GM12878 (cell line): ENCODE results near the gene C1orf35. TPM values are rescaled to one million over a fixed set of nuclear protein-coding genes. Genes with fewer than 3 reads are reported as not detected.
A peak's percentile ranks its signal among the peaks of the same experiment; 100 is the strongest.

Experiments
- CUX1 ChIP-seq: IDR thresholded peaks from 2 replicates; pipeline ENCODE4 v1.6.1; 2012; ENCODE audit warnings: improper control_type of control experiment, low read depth, low read length; ENCODE audit not compliant: insufficient replicate concordance
- FOS ChIP-seq: IDR thresholded peaks from 3 replicates; pipeline ENCODE4 v1.6.1; 2011; ENCODE audit warnings: borderline replicate concordance; ENCODE audit not compliant: insufficient read length; ENCODE audit errors: extremely low read depth
- FOXK2 ChIP-seq: fragments of 450-650 bp; IDR thresholded peaks from 2 replicates; pipeline ENCODE4 v1.6.1; 2017; ENCODE audit warnings: mild to moderate bottlenecking, moderate library complexity
- GATAD2B ChIP-seq: fragments of 450-650 bp; conservative IDR thresholded peaks from 2 replicates; pipeline ENCODE4 v1.6.1; 2017; ENCODE audit warnings: low read depth, mild to moderate bottlenecking, moderate library complexity
- KDM1A ChIP-seq: fragments of 200-600 bp; sonication (generic); IDR thresholded peaks from 2 replicates; pipeline ENCODE4 v1.6.1; 2016; ENCODE audit warnings: borderline replicate concordance
- MEF2A ChIP-seq: IDR thresholded peaks from 2 replicates; pipeline ENCODE4 v1.6.1; 2011; ENCODE audit warnings: low read depth, mild to moderate bottlenecking, low read length, moderate library complexity; ENCODE audit not compliant: insufficient read depth
- MXI1 ChIP-seq: fragments of 150-350 bp; IDR thresholded peaks from 2 replicates; pipeline ENCODE4 v1.6.1; 2011; ENCODE audit warnings: low read depth, mild to moderate bottlenecking, inconsistent platforms, low read length, improper control_type of control experiment
- REST ChIP-seq: IDR thresholded peaks from 2 replicates; pipeline ENCODE4 v1.6.1; 2012; ENCODE audit warnings: mild to moderate bottlenecking, low read depth, low read length
- YBX1 ChIP-seq: fragments of 450-650 bp; IDR thresholded peaks from 2 replicates; pipeline ENCODE4 v1.6.1; 2016; ENCODE audit warnings: antibody characterized with exemption
- ZBED1 ChIP-seq: IDR thresholded peaks from 2 replicates; pipeline ENCODE4 v1.6.1; 2016; ENCODE audit warnings: borderline replicate concordance
- ZNF207 ChIP-seq: fragments of 450-650 bp; IDR thresholded peaks from 2 replicates; pipeline ENCODE4 v1.6.1; 2014; ENCODE audit warnings: antibody characterized with exemption, mild to moderate bottlenecking, borderline replicate concordance
- ZNF622 ChIP-seq: fragments of 450-650 bp; IDR thresholded peaks from 2 replicates; pipeline ENCODE4 v1.6.1; 2017; ENCODE audit warnings: mild to moderate bottlenecking, inconsistent platforms
- polyA plus RNA-seq, 11 experiments: library from polyadenylated mRNA; depleted of rRNA in 4 of 11; unstranded in 6 of 11; stranded (reverse) in 5 of 11; fragments of >200 nt; fragmentation: Nextera tagmentation in 4 of 11; fragmentation: Illumina TruSeq in 1 of 11; extraction: Ambion mirVana in 4 of 11; extraction: Trizol in 1 of 11; gene quantifications; 1 replicate in 1 of 11; 2 replicates in 10 of 11; pipeline versions ENCODE4 v1.2.1 to v1.2.3, GENCODE V29; 2011 to 2016; ENCODE audit warnings: inconsistent platforms in 2 of 11, missing spikeins in 2 of 11, low read depth in 1 of 11
- total RNA-seq, 4 experiments: library from RNA; depleted of rRNA in 3 of 4; stranded (reverse); fragments of >200 nt in 3 of 4; fragmentation: Illumina TruSeq in 1 of 4; extraction: Trizol in 1 of 4; gene quantifications; 2 replicates each; pipeline versions ENCODE4 v1.2.1 to v1.2.3, GENCODE V29; 2013 to 2021

The C1orf35 gene
- total and polyA plus RNA-seq, 10 of the 15 experiments (the other 5 are each of a cell fraction or from before 2014, with no cell fraction given) = 2.5 to 27.0 (median 10.6) TPM

GRCh38 chr1:228109073-228109961, 6.2 kb upstream of the C1orf35 start, which contains the start of gene MRPL55 (continued):
- no peak for TF ChIP-seq REST
- no peak for TF ChIP-seq ZBED1
- TF ChIP-seq GATAD2B = no peak; the same call in 1 of the 2 replicates
- no peak for TF ChIP-seq KDM1A
- no peak; the same call in 1 of the 2 replicates for TF ChIP-seq ZNF207
- TF ChIP-seq FOS = no peak
- no peak for TF ChIP-seq YBX1
- no peak for TF ChIP-seq CUX1
- no peak for TF ChIP-seq MEF2A
- TF ChIP-seq ZNF622 = no peak
- TF ChIP-seq MXI1 = peak; percentile 86
- TF ChIP-seq FOXK2 = peak; percentile 63; the same call in 1 of the 2 replicates
